ENCODE results near the gene BBS7.

BBS7 gene

DNA sequence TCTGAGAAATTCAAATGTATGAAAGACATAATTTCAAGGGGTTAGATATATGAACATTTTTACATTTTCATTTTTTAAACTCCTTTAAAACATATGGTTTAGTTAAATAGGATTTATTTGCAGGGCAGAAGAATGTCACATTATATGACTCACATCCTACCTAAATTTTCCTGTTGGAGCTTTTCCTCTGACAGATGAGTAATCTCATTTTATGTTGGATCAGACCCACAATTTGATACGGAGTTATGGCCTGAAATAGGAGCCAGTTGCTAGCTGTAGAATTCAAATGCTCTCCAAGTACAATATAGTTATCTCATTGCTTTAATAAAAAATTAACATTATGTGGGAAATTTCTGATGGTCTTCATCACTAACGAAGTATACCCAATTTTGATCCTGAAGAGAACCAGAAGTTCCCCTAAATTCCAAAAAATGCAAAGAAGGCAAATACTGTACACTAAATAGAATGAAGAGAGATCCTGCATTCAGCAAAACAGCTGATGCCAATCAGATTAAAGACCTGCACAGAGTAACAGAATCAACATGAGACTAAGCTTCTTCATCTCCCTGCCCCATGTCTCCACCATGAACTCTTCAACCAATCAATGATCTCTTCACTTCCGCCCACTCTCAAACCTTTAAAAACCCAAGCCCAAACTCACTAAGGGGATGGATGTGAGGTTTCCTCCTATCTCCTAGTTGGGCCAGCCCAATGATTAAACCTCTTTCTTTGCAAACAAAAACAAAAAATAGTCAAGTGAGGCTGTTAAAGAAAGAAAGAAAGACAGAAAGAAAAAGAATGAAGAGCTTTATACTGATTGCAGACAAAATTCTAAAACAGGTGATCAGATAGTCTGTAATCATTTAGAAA is 80.1 kb downstream of the BBS7 start:
- no peak for DNase-seq

DNA sequence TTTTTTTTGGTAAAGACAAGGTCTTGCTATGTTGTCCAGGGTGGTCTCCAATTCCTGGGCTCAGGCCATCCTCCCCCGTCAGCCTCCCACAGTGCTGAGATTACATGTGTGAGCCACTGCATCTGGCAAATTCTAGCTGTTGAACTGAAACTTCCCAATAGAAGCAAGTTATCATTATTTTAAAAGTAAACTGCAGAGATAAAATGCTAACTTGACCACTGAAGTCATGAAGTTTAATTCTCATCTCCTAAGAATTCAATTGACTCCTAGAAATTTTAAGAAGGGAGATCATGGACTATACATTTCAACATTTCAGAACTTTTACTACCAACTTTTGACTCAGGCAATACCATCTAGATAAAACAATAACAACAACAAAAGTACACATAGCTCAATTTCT is 80.8 kb downstream of the BBS7 start:
- DNase-seq: no peak

DNA sequence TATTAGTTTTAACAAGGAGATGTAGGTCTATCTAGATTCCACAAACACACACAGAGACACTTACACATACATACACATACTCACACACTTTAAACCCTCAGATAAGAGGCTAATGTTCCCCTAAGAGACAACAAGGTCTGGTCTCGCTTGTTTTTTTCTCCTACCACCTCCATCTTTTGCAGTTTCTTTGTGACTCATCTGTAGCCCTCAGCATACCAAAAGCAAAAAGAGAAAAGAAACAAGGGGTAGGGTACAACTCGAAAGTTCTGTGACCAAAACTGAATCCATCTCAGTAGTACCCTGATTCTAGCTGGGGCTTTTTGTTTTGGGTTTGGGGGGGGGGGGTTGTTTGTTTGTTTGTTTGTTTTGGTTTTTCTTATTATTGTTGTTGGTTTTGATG is 81.4 kb downstream of the BBS7 start:
- DNase-seq: no peak

DNA sequence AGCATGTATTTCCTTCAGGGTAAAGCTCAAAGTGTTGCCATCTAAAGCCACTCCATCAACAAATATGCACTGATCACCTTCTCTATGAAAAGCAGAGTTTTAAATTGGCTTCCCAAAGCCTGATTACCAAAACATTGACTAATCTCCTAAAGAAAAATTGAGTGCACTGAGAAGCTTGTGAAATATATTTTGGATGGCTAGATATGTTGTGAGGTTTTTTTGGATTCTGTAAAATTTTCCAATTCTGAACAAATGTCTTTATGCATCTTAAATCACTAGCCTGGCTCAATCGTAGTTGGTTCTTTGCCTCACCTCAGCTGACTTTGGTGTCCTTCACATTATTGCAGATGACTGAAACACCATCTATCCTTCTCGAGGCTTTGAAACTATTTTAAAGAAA is 84.1 kb downstream of the BBS7 start:
- no peak for DNase-seq

DNA sequence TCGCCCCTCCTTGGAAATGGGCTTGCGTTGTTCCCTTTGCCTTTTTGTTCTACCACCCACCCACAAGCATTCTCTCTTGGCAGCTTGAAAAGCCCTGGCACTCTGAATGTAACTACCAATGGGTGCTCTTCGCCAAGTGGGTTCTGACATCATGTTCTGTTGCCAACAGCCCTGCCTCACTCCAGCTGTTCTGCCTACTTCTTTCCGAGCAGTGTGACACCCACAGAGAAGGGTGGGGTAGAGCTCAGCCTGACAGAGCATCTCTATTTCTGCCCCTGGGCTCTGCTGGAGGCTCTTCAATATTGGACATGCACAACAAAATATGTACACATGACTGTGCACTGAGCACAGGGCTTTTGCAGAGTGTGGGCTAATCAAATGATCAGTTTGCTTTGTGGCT is 84.8 kb downstream of the BBS7 start:
- DNase-seq: no peak

DNA sequence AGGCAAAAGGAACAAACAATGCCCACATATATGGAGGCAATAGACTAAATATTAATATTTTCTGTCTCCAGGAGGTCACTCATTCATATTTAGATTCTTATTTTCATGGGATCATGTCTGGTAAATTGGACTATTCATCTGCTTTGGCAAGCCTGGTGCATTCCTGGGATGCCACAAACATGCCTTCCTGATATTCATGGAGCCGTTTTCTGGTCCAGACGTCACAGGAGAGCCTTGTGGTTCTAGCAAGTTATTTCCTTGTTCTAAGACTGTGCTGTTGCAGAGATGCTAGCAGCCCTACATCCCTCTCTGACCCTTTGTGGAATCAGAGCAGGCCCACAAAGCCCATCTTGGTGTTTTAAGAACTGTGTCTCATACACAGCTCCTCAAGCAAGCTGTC is 85.3 kb downstream of the BBS7 start:
- no peak for DNase-seq

DNA sequence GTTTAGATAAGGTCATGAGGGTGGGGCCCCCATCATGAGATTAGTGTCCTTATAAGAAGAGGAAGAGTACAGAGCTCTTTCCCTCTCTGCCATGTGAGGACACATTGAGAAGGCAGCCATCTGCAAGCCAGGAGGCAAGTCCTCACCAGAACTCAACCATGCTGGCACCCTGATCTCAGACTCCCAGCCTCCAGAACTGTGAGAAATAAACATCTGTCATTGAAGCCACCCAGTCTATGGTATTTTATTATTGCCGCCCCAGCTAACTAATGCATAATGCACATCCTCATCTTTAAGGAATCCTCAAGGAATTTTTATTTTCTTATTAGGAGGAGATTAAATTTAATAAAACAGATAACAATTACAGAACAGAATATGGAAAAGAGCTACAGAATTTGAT is 85.9 kb downstream of the BBS7 start:
- DNase-seq: no peak

DNA sequence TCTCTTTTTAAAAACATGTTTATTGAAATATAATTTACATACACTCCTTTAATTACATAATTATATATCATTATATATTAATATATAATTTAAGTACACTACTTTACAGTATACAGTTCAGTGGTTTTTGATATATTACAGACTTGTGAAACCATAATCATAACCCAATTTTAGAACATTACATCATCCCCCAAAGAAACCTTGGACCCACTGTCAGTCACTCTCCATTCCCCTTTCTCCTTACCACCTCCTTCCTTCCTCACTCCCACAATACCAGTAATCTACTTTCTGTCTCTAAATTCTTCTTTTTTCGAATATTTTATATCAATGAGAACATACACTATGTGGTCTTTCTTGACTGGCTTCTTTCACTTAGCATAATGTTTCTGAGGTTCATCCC is 87.1 kb downstream of the BBS7 start:
- no peak for DNase-seq

DNA sequence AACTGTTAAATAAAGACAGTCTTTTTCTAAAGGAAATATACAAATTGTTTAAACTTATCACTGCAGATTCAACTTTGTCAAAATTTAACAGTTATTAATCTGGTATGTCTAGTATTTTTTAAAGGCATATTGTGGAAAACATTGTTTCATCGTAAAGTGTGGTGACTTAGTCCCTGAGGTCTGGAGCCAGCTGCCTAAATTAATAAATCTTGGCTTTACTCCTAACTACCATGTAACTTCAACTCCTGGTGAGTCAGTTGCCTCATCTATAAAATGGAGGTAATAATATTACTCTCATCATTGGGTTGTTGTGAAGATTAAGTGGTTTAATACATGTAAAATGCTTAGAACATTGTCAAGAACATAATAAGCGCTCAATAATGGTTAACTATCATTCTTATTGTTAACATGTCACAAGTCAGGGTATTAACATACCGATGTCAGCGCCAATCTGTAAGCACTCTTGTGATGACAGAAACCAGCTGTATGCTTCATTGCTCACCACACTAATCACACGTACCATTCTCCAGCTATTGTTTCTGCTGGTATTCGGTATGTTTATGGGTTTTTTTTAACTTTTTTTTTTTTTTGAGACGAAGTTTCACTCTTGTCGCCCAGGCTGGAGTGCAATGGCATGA is 91.2 kb downstream of the BBS7 start:
- DNase-seq: no peak

DNA sequence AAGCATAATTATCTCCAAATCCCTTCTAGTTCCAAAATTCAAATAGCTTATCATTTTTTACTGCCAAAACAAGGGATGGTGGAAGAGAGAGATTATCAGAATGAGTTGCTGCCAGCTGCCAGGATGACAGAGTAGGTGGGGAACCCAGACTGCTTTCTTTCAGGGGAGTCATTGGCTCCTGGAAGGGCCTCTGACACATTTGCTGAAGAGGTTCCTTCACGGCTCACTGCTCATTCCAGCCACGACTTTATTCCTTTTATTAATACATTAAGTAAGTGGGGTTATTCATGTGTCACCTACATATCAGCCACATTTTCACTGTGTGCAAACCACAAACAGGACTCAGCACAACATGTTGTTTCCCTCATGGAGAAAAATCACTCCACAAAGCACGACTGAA is 92.6 kb downstream of the BBS7 start:
- no peak for DNase-seq

DNA sequence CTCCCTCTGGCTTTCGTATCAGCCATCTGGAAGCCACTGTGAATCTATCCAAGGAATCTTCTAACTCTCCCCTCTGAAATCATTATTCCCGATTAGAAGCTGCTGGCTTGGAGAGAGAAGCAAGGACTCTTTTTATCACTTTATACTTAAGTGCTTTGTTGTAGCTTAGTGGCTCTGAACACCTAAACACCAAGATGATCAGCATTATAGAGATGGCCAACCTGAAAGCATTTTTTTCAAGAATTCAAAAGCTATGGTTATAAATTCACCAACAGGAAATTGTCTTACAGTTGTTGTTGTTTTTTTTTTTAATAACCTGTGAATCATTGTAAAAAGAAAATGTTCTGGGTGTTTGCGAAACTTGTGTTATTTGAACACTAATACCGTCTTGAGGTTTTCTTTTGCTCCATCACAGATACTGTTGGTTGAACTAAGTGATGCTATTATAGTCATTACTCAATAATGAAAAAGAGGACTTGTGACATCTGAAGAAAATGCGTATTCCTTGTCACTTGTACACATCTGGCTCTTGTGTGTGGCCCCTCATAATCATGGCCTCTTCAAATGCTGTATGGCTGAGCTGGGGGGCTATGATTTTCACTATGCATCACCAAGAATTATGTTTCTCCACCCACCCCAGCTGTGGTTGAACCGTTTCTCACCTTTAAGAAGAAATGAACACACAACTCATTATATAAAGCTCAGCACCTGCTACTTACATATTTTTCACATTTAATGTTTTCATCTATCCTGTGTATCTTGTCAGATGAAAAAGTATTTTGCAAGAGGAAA is 93.5 kb downstream of the BBS7 start:
- DNase-seq: no peak

Measured in NCI-H1417 (cell line).